ENCODE data around the gene MBD5. TPM values are rescaled to one million over a fixed set of nuclear protein-coding genes. Genes with fewer than 3 reads are reported as not detected.
A peak's percentile ranks its signal among the peaks of the same experiment; 100 is the strongest.

Gene MBD5
- polyA plus RNA-seq, 1 of the 3 experiments (the other 2 are of a cell fraction) = 7.4 TPM

- no peak for TF ChIP-seq CHD2 (IDR thresholded peaks at IDR 0.05; ENCODE audit: low read length, partially characterized antibody)
- TF ChIP-seq IRF3 (IDR thresholded peaks at IDR 0.05; ENCODE audit: low read depth, low read length) = no peak
- TF ChIP-seq TEAD4 (IDR thresholded peaks at IDR 0.05; ENCODE audit: borderline replicate concordance, insufficient read depth) = no peak
- no peak for TF ChIP-seq RFX5 (IDR thresholded peaks at IDR 0.05; ENCODE audit: low read length)
- no peak for TF ChIP-seq MEF2A (IDR thresholded peaks at IDR 0.05; ENCODE audit: borderline replicate concordance, low read depth)
- no peak for TF ChIP-seq GABPA (IDR thresholded peaks at IDR 0.05; ENCODE audit: low read depth)
- TF ChIP-seq TCF12 (IDR thresholded peaks at IDR 0.05) = no peak
- TF ChIP-seq, protein P1, sequence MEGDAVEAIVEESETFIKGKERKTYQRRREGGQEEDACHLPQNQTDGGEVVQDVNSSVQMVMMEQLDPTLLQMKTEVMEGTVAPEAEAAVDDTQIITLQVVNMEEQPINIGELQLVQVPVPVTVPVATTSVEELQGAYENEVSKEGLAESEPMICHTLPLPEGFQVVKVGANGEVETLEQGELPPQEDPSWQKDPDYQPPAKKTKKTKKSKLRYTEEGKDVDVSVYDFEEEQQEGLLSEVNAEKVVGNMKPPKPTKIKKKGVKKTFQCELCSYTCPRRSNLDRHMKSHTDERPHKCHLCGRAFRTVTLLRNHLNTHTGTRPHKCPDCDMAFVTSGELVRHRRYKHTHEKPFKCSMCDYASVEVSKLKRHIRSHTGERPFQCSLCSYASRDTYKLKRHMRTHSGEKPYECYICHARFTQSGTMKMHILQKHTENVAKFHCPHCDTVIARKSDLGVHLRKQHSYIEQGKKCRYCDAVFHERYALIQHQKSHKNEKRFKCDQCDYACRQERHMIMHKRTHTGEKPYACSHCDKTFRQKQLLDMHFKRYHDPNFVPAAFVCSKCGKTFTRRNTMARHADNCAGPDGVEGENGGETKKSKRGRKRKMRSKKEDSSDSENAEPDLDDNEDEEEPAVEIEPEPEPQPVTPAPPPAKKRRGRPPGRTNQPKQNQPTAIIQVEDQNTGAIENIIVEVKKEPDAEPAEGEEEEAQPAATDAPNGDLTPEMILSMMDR (IDR thresholded peaks at IDR 0.05) = no peak
Measured at GRCh38 chr2:148014616-148015015, 6.3 kb upstream of the MBD5 start (continued).

- H3K4me3 ChIP-seq (ENCODE audit: low read depth in 2 of 2, low read length in 1 of 2) = peak within 1 kb of the TSS; percentile 86 to 94
- H3K9me2 ChIP-seq = no peaks in the 10 kb centered on the region
- H2AFZ ChIP-seq (ENCODE audit: low read depth) = peak within 1 kb of the TSS; percentile 83
- H3K4me2 ChIP-seq = peak within 1 kb of the TSS; percentile 85
- no peaks in the 10 kb centered on the region for H3K27me3 ChIP-seq (ENCODE audit: insufficient read depth)
- H3K36me3 ChIP-seq (replicated peaks in 1 of 2; ENCODE audit: control insufficient read depth in 1 of 2, insufficient read depth in 2 of 2, low read length in 1 of 2) = peaks cover 0 to 4% of the 10 kb centered on the region in 2 experiments
- no peaks in the 10 kb centered on the region for H3K9me3 ChIP-seq
- H4K20me1 ChIP-seq (ENCODE audit: insufficient read depth) = peaks cover 14% of the 10 kb centered on the region; the same call in 1 of the 2 replicates
- ChIA-PET CTCF (interaction anchor here (0.8 to 5.2 kb wide), 14 partner anchors 8 to 970 kb away, joined by 3 to 23 read pairs (median 3); no protein-coding TSS in a partner anchor), POLR2A (interaction anchor here (0.6 to 1.2 kb wide), 6 partner anchors 10 to 949 kb away, joined by 3 to 6 read pairs (median 3); no protein-coding TSS in a partner anchor)
- WGBS (ENCODE audit: low lambda C conversion rate) = 1% methylated on average over 48 of the region's 52 CpGs
- H3K4me1 ChIP-seq (ENCODE audit: control insufficient read depth in 1 of 2, insufficient read depth in 2 of 2, low read depth in 1 of 2, low read length in 1 of 2) = peaks cover 6 to 14% of the 10 kb centered on the region in 2 experiments; a peak in 2 of 4 replicates
- peak within 1 kb of the TSS; percentile 86 for H3K9ac ChIP-seq
- peaks cover 92% of the 10 kb centered on the region for H3K79me2 ChIP-seq (ENCODE audit: insufficient read depth)
- peak; percentile 84 for DNase-seq
- peaks cover 8% of the 10 kb centered on the region for H3F3A ChIP-seq (replicated peaks; ENCODE audit: insufficient read depth)
- peak within 1 kb of the TSS; percentile 90 to 91 for H3K27ac ChIP-seq (ENCODE audit: low read depth in 2 of 2, low read length in 1 of 2)
- TF ChIP-seq MEF2A (IDR thresholded peaks at IDR 0.05; ENCODE audit: borderline replicate concordance, low read depth) (no peak), EZH2phosphoT487 (IDR thresholded peaks at IDR 0.05; ENCODE audit: borderline replicate concordance, low read depth) (no peak), USF2 (IDR thresholded peaks at IDR 0.05; ENCODE audit: borderline replicate concordance, low read depth, low read length) (peak; percentile 64), RAD21 (IDR thresholded peaks at IDR 0.05; ENCODE audit: low read length) (peak; percentile 49), SMC3 (IDR thresholded peaks at IDR 0.05; ENCODE audit: low read depth, low read length) (peak; percentile 49), USF1 (IDR thresholded peaks at IDR 0.05; ENCODE audit: borderline replicate concordance, low read depth) (peak; percentile 94), REST (IDR thresholded peaks at IDR 0.05; ENCODE audit: low read depth, low read length) (no peak), EP300 (IDR thresholded peaks at IDR 0.05; ENCODE audit: borderline replicate concordance in 1 of 2, low read depth in 1 of 2, low read length in 1 of 2) (peak in 1 of 2 experiments; percentile 50; a peak in 2 of 4 replicates), RFX5 (IDR thresholded peaks at IDR 0.05; ENCODE audit: low read length) (no peak), FOXM1 (IDR thresholded peaks at IDR 0.05; ENCODE audit: low read depth) (no peak), GABPA (IDR thresholded peaks at IDR 0.05; ENCODE audit: low read depth) (peak; percentile 93), TCF12 (IDR thresholded peaks at IDR 0.05) (peak; percentile 62), MXI1 (IDR thresholded peaks at IDR 0.05; ENCODE audit: low read depth, low read length) (peak; percentile 82), RXRA (IDR thresholded peaks at IDR 0.05; ENCODE audit: borderline replicate concordance, low read depth) (no peak), TEAD4 (IDR thresholded peaks at IDR 0.05; ENCODE audit: borderline replicate concordance, insufficient read depth) (no peak), NRF1 (IDR thresholded peaks at IDR 0.05; ENCODE audit: low read depth, low read length) (peak; percentile 76)
Measured at GRCh38 chr2:148020111-148021058, 506 bp upstream of the MBD5 start, which contains the start of gene ORC4. Gene ORC4 (minus strand): TSS chr2:148020737. CDS start chr2:147975958, 44,779 bp downstream.

Data from SK-N-SH (cell line).